SH-SY5Y (cell line): ENCODE data around the gene SMTNL1.

ENCODE experiments used
- GATA2 ChIP-seq: IDR thresholded peaks from 2 replicates; pipeline ENCODE4 v1.6.1; 2011; ENCODE audit warnings: mild to moderate bottlenecking, low read depth, low read length
- GATA3 ChIP-seq: IDR thresholded peaks from 2 replicates; pipeline ENCODE4 v1.6.1; 2011; ENCODE audit warnings: low read depth, mild to moderate bottlenecking, low read length, moderate library complexity

SMTNL1 gene

GRCh38 chr11:57549983-57550382, 12.6 kb downstream of the SMTNL1 start:
- TF ChIP-seq GATA3 (no peak), GATA2 (no peak)

- TF ChIP-seq GATA2, result no peak
- no peak for TF ChIP-seq GATA3
Measured at GRCh38 chr11:57551941-57552340, 14.5 kb downstream of the SMTNL1 start.

GRCh38 chr11:57552479-57552878, 15.1 kb downstream of the SMTNL1 start:
- no peak for TF ChIP-seq GATA3
- TF ChIP-seq GATA2, result no peak

GRCh38 chr11:57555393-57555792, 18.0 kb downstream of the SMTNL1 start:
- TF ChIP-seq GATA3 (no peak), GATA2 (no peak)

- TF ChIP-seq GATA3, result no peak
Measured at GRCh38 chr11:57556041-57556440, 18.6 kb downstream of the SMTNL1 start.

- TF ChIP-seq GATA3 (no peak), GATA2 (no peak)
Measured at GRCh38 chr11:57560146-57560545, 22.8 kb downstream of the SMTNL1 start.

GRCh38 chr11:57562596-57562995, 25.2 kb downstream of the SMTNL1 start:
- TF ChIP-seq GATA3, result no peak
- no peak for TF ChIP-seq GATA2

GRCh38 chr11:57566005-57566904, 28.9 kb downstream of the SMTNL1 start:
- no peak for TF ChIP-seq GATA2
- no peak for TF ChIP-seq GATA3

GRCh38 chr11:57566905-57567514, 29.6 kb downstream of the SMTNL1 start:
- no peak for TF ChIP-seq GATA2
- TF ChIP-seq GATA3, result no peak

GRCh38 chr11:57567515-57568329, 30.3 kb downstream of the SMTNL1 start, which contains the start of gene UBE2L6:
TSS of gene UBE2L6 (minus strand) at chr11:57567672. CDS start at chr11:57567611, 61 bp downstream.
- TF ChIP-seq GATA3 (no peak), GATA2 (no peak)

GRCh38 chr11:57568330-57568766, 31.0 kb downstream of the SMTNL1 start:
- no peak for TF ChIP-seq GATA2
- TF ChIP-seq GATA3, result no peak

- no peak for TF ChIP-seq GATA3
- no peak for TF ChIP-seq GATA2
Measured at GRCh38 chr11:57571606-57572005, 34.2 kb downstream of the SMTNL1 start.

GRCh38 chr11:57574061-57574460, 36.7 kb downstream of the SMTNL1 start:
- TF ChIP-seq GATA2, result no peak
- no peak for TF ChIP-seq GATA3

- TF ChIP-seq GATA2 (no peak), GATA3 (no peak)
Measured at GRCh38 chr11:57584341-57584740, 46.9 kb downstream of the SMTNL1 start.

- TF ChIP-seq GATA2, result no peak
- TF ChIP-seq GATA3, result no peak
Measured at GRCh38 chr11:57585301-57585700, 47.9 kb downstream of the SMTNL1 start.
